OCI-M1 (cell line): ENCODE measurements around the gene CHEK2.
"Not testable (repeated sequence)": the region's sequence is repeated elsewhere in the genome, so short reads cannot be mapped to it uniquely, and the experiment has no call there.

Experiments used
- DNase-seq: peaks from one replicate; lab custom pipeline; 2025; lab: John Stamatoyannopoulos, UW

The CHEK2 gene

DNA sequence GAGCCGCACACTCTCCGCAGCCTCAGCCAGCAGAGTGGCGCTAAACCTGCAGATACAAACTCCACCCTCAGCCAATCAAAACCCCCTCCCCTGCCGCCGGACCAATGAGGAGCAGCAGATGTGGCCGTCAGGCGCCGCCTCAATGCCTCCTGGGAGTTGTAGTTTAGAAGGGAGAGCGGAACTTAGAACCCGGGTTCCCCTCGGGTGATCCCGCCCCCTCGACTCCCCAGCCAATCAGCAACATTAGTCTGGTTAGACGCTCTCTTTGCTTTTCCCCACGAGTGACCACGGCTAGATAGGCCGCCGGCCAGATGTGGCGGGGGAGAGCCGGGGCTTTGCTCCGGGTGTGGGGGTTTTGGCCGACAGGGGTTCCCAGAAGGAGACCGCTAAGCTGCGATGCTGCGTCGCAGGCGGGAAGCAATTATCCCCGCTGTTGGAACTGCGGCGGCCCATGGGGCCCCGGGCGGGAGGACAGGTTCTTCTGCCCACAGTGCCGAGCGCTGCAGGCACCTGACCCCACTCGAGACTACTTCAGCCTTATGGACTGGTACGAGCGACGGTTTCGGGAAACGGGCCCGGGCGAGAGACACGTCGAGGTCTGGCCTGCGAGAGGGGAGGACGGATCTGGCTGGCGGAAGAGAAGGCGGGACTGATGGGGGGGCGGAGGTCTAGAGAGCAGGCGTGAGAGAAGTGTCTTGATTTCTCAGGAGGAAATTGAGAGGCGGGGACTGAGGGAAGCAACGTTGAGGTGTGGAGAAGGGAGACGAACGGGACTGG, at the start of gene CHEK2, which contains the start of gene HSCB:
CHEK2 (minus strand) TSS at position 36 of the 777 bp plus-strand sequence. CDS start 7,099 bp downstream, outside the sequence.
HSCB (plus strand) TSS at position 255 of the 777 bp plus-strand sequence; CDS start at position 312, 57 bp downstream.
- peak; percentile 99 for DNase-seq

DNA sequence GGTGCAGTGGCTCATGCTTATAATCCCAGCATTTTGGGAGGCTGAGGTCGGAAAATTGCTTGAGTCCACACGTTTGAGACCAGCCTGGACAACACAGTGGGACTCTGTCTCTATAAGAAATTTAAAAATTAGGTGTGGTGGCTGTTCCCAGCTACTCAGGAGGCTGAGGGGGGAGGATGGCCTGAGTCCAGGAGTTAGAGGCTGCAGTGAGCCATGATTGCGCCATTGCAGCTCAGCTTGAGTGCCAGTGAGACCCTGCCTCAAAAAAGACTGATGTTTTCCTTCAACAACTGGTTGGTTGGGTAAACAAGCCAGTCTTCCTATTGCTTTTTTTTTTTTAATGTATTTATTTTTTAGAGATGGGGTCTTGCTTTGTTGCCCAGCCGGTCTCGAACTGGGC, 49.5 kb upstream of the CHEK2 start:
- no peak for DNase-seq

DNA sequence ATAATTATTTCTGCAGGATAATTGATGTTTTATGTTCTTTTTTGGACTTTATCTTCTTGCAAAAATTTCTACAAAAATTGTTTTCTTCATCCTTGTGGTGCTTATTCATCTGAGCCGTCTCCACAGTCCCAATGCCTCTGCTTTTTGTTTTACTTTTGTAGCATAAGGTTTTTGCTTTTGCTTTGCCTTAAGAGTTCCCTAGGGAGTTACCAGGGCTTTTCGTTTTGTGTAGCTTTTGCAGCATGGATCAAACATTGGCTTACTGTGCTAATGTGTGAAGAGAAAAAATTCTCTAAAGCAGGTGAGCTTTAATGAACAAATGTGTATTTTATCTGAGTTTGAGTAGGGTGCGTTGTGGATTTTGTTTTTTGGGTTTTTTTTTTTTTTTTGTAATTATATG, 47.0 kb upstream of the CHEK2 start:
- no peak for DNase-seq

DNA sequence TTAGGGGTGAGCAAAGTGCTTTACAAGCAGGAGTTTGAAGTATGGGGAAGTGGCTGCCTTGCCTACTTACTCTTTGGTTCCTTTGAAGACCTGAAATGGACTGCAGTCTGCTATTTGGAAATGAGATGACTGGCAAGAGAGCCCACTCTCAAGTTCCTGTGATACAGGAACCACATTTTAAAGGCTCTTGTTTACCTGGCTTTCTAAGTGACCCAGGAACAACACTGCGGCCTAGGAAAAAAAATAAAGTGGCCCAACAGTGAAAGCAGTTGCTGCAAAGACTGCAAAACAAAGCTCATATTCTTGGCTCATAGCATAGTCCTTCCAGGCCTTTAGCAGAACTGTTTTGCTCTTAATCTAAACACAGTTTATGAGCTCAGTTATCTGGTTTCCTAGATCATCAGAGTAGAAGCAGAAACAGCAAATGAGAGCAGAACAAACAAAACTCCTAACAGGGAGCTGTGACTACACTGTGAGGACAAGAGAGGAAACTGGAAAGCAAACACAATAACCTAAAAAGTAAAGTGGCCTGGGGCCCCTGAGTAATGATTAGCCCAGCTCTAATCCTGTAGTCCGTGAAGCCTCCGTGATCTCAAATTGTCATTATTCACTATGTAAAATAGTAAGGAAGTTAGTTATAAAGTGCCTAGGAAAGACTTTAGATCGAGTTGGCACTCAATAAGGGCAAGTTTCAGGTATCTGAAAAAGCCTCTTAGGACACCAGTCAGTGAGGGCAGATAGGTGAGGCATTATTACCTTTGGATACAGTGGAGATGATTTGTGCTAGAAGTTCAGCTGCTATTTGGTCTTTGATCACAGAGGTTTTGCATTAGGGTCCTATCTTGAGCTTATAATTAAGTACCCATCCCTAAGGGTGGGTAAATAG, 42.4 kb upstream of the CHEK2 start:
- DNase-seq, result no peak

DNA sequence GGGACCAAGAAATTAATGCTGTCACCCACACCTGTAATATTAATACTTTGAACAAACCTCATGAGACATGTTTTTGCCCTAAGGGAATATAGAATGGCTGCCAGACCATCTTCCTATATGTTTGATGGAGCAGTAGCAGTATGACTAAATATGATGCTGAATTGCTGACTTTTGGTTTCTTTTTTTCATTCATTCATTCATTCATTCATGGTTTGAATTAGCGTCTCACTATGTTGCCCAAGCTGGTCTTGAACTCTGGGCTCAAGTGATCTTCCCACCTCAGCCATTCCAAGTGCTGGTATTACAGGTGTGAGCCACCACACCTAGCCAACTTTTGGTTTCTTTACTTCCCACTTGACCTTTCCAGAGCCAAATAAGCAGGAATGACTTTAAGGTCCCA, 38.7 kb upstream of the CHEK2 start:
- no peak for DNase-seq

DNA sequence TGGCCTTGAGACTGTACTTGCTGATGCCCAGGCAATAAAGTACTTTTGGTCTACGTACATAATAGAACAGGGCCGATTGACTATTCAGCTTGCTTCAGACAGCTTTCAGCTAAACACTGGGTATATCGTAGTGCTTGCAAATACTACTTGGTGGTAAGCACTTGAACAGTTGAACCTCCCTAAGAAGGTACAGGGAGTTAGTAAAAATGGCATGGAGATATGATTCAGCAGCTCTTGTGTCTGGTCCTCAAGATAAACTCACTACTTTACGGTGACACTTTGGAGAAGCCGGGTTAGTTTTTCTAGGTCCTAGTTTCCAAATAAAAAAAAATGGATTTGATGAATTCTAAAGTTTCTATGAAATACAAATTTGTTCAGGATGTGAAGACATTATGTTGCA, 38.2 kb upstream of the CHEK2 start:
- DNase-seq, result peak; percentile 54

DNA sequence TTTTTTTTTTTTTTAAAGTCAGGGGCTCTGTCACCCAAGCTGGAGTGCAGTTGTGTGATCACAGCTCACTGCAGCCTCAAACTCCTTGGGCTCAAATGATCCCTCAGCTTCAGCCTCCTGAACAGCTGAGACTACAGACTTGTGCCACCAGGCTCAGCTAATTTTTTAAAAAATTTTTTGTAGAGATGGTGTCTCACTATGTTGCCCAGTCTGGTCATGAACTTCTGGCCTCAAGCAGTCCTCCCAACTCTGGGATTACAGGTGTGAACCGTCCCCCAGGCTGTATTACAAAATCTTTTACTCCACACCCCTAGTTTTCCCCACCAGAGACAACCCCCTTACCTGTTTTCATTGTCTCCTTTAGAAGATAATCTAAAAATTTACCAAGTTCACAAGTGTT, 32.8 kb upstream of the CHEK2 start:
- no peak for DNase-seq

DNA sequence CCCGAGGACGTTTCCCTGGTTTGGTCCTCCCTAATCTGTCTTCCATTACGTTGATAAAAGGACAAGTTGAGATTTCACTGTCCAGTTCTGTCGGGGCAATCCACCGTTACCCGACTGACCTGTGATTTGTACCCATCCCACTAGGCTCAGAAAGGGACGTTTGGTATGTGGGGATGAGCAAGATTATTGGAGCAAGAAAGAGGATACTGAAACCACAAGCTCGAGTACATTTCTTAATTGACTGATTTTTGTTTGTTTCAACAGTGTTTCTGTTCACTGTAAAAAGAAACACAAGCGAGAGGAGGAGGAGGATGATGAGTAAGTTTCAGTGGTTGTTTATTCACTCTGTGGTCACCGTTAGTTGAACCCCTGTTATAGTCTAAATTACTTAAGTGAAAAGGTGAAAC, 31.8 kb upstream of the CHEK2 start:
- peak; percentile 48 for DNase-seq

DNA sequence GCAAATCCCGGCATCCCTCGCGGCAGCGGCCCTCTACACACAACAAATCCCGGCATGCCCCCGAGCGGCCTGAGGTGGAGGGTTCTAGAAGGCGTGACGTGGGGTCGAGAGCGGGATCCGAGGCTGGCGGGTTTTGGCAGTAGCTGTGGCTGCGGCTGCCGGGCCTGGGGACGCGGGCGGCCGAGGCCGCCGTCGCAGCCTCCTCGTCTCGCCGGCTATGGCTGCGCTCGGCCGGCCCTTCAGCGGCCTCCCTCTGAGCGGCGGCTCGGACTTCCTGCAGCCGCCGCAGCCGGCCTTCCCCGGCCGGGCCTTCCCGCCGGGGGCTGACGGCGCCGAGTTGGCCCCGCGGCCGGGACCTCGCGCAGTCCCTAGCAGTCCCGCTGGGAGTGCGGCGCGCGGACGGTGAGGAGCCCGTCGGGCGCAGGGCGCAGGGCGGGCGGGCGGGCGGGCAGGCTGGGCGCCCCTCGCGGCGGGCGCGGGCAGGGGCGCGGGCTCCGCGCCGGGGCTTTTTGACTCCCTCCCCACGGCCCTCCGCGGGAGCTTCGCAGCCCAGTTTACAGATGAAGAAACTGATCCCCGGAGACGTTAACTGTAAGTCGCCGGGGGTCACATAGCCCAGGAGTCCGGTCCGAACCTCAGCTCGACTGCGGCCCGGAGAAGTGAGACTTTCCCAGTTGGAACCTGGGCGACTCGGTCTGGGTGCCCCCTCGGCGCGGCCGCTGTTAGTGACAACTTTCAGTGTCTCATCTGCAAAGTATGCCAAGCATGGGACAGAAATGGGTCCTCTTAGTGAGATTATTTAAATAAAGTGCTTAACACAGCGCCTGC, 31.2 kb upstream of the CHEK2 start, which contains the start of gene CCDC117:
CCDC117 (plus strand) TSS at position 63 of the 828 bp plus-strand sequence; CDS start at position 218, 155 bp downstream.
- peak; percentile 95 for DNase-seq

DNA sequence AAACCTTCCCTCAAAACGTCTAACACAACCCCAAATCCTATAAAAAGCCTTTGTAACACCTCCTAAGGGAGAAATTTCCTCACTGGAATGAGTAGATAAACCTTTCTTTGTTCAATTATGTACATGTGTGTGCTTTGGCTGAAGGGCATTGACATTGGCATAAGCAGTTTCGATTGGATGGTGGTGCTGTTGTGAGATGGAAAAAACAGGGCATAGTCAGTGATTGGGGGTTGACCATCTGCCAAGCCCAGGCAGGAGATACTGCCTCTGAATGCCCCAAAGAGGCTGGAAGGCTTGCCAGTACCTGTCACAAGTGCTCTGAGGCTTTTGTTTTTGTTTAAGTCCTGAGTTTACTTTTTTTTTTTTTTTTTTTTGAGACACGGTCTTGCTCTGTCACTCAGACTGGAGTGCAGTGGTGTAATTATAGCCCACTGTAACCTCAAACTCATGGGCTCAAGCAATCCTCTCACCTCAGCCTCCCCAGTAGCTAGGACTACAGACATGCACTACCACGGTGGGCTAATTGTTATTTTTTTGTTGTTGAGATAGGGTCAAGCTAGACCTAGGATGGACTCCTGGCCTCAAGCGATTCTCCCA, 29.7 kb upstream of the CHEK2 start:
- DNase-seq, result no peak

DNA sequence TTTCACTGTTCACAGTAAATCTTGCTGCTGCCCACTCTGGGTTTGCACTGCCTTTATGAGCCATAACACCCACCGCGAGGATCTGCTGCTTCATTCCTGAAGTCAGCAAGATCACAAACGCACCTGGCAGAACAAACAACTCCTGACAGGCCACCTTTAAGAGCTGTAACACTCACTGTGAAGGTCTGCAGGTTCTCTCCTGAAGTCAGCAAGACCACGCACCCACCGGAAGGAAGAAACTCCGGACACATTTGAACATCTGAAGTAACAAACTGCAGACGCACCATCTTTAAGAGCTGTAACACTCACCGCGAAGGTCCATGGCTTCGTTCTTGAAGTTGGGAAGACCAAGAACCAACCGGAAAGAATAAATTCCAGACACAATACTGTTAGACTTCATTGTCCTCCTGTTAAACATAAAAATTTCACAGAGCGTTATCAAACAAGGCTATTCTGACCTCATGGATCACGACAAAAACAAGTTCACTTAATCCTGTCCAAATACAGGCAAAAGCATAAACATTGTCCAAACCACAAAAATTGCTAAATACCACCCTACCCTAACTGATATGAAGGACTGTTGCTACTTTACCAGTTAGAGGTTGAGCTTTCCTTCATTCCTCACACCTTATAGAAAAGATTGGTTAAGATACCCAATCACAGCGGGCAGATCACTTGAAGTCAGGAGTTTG, 27.9 kb upstream of the CHEK2 start:
- DNase-seq, result no peak

DNA sequence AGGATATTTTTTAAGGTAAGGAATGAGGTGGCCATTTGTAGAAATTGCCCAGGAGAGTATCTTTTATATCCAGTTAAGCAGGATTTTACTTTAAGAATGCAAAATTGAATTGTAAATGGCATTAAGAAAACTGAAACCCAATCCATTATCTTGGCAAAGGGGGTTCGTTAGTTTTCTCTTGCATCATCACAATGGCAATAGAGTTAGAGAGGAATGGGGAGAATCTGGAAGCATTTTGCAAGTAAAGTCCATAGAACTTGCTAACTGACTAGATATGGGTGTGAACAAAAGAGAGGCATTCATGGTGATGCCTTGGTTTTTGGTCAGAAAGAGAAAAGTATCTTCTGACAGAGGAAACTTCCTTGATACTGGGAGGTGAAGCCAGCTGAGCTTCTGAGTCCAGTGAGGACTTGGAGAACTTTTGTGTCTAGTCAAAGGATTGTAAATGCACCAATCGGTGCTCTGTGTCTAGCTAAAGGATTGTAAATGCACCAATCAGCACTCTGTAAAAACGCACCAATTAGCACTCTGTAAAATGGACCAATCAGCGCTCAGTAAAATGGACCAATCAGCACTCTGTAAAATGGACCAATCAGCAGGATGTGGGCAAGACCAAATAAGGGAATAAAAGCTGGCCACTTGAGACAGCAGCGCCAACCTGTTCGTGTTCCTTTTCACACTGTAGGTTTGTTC, 27.2 kb upstream of the CHEK2 start:
- peak; percentile 22 for DNase-seq

DNA sequence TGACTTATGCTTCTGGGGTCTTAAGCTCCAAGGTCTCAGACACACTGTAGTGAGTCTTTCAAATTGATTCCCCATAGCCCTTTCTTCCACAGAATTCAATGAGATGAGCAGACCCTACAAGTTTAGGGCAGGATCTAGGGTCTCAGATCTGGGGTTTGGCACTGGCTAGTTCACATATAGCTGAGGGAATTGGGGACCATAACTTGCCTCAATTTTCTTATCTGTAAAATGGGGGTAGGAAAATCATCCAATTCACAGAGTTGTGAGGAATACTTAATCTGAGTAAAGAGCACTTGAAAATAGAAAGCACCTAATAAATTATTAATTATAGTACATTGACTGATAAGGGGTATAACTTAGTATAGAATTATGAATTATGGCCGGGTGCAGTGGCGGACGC, 25.0 kb upstream of the CHEK2 start:
- DNase-seq, result no peak

DNA sequence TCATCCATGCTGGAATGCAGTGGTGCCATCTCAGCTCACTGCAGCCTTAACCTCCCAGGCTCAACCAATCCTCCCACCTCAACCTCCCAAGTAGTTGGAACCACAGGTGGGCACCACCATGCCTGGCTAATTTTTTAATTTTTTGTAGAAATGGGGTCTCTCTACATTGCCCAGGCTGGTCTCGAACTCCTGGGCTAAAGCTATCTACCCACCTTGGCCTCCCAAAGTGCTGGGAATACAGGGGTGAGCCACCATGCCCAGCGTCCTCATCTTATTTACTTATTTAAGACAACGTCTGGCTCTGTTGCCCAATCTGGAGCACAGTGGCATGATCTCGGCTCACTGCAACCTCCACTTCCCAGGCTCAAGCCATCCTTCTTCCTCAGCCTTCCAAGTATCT, 20.4 kb upstream of the CHEK2 start:
- DNase-seq, result not testable (repeated sequence)

DNA sequence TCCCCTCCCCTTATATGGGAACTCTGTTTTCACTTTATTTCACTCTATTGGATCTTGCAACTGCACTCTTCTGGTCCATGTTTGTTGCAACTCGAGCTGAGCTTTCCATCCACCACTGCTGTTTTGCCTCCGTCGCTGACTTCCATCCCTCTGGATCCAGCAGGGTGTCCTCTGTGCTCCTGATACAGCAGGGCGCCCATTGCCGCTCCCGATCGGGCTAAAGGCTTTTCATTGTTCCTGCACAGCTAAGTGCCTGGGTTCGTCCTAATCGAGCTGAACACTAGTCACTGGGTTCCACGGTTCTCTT, 19.8 kb upstream of the CHEK2 start:
- DNase-seq, result no peak

DNA sequence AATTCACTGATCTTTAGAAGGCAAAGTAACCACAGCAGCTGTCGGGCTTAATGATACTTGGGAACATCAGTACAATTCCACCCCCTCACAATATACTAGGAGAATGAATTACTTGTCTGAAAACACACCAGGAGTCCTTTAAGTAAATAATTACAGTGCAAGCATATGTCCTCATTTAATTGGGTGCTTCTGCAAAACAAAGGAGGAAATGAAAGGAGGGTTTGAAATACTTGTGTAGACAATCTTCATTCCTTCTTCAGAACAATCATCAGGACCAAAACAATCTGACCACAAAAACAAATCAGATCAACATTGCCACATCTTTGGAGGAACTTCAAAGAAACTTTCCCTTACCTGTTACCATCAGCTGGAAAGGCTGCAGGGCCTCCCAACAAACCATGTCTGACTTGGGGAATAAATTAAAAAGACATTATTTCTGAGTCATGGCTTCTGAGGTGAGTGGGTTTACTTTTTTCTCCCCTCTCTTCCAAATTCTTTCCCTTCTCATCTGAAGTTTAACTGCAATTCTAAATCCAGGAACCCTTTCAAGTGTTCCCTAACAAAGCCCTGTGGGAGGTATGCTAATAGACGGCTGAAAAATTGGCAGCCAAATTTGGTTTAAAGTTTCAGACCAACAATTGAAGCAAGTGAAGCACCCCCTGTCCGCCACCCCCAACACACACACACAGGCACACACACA, 18.4 kb upstream of the CHEK2 start:
- peak; percentile 5 for DNase-seq

DNA sequence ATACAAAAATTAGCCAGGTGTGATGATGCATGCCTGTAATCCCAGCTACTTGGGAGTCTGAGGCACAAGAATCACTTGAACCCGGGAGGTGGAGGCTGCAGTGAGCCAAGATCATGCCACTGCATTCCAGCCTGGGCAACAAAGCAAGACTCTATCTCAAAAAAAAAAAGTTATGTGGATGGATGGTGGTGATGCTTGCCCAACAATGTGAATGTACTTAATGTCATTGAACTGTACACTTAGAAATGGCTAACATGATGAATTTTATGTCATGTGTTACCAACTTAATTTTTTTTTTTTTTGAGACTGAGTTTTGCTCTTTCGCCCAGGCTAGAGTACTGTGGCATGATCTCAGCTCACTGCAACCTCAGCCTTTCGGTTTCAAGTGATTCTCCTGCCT, 12.9 kb upstream of the CHEK2 start:
- DNase-seq, result not testable (repeated sequence)

DNA sequence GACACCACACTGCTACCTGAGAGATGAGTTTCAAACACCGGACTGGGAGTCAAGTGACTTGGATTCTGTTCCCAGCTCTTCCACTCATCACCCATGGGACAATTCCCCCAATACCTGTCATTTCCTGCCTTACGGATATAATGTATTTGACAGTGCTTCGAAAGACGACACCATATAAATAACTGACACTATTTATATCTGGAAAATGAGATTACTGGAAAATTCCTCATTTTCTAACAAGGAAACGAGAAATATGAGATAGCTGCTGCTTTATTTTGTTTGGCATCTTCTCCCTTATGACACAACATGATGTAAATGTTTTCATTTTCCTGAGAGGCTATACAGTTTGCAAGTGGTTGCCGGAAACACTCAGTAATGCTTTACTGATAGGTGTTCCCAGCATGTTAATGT, 8.9 kb upstream of the CHEK2 start:
- no peak for DNase-seq

DNA sequence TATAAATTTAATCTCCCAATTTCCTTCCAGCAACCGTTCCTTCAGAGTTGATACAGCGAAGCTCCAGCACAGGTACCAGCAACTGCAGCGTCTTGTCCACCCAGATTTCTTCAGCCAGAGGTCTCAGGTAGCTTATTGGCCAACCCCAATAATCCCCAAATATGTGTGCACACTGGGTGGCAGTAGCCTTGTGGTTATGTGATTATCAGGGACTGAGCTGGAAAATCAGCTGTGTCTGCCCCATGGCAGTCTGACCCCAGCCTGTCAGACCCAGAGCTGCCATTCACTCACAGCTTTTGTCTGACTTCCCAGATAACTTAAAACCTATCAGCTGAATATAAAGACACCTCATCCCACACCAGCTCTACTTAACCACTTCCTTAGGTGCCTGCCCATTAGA, 2.2 kb upstream of the CHEK2 start:
- no peak for DNase-seq

DNA sequence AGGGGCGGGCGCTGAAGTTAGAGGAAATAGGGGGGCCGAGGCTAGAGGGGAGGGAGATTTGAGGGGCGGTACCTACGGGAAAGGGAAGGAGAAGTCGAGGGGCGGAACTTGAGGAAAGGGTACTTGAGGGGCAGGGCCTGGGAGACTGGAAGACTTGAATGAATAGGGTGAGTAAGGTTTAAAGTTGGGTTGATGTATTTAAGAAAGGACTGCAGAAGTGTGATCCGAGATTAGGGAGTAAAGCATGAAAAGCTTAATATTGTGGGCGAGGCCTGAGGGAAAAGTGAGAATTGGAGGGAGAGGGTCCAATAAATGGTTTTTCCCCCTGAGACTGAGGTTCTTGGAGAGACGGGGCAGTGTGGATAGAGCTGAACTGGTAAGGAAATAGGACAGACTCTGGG, 942 bp upstream of the CHEK2 start:
- no peak for DNase-seq
